A673 (cell line): ENCODE measurements around the gene MS4A8. TPM values are rescaled to one million over a fixed set of nuclear protein-coding genes. Genes with fewer than 3 reads are reported as not detected.

ENCODE experiments used
- Bru-seq: library from RNA; stranded (reverse); fragments of 400-500 nt; gene quantifications from one replicate; lab custom pipeline; 2021; lab: Mats Ljungman, UMichigan
- BruChase-seq, 2 experiments: library from RNA; stranded (reverse); fragments of 400-500 nt; gene quantifications; one replicate each; lab custom pipeline; 2021; lab: Mats Ljungman, UMichigan
- BruUV-seq: library from RNA; stranded (reverse); fragments of 400-500 nt; replicated peaks from 2 replicates; lab custom pipeline; 2021; lab: Mats Ljungman, UMichigan
- CTCF ChIA-PET: fragments of 300-600 bp; sonication (Branson Sonifier 250); formaldehyde crosslinking; loops from one replicate; lab custom pipeline; 2022; ENCODE audit warnings: antibody characterized with exemption; lab: Charles Lee
- POLR2A ChIA-PET: fragments of 300-600 bp; sonication (Branson Sonifier 250); formaldehyde crosslinking; loops from one replicate; lab custom pipeline; 2022; ENCODE audit warnings: antibody characterized with exemption; ENCODE audit not compliant: low non-redundant PET; lab: Charles Lee
- DNase-seq: peaks from one replicate; pipeline ENCODE4 v3.0.0-alpha.2; 2015; ENCODE audit warnings: low spot score
- H3K27ac ChIP-seq: fragments of 200-600 bp; sonication (generic); 2 replicates; pipeline ENCODE4 v1.5.1; 2016; ENCODE audit warnings: mixed run types, low read depth, mild to moderate bottlenecking, mixed read lengths, antibody characterized with exemption, low read length; ENCODE audit not compliant: poor library complexity, severe bottlenecking
- H3K27me3 ChIP-seq: fragments of 200-600 bp; sonication (generic); replicated peaks from 2 replicates; pipeline ENCODE4 v1.6.1; 2017; ENCODE audit warnings: mixed run types, low read depth, mild to moderate bottlenecking, mixed read lengths, antibody characterized with exemption, low read length; ENCODE audit not compliant: insufficient read depth, poor library complexity
- H3K36me3 ChIP-seq: fragments of 200-600 bp; sonication (generic); 2 replicates; pipeline ENCODE4 v1.6.1; 2016; ENCODE audit warnings: mixed run types, mild to moderate bottlenecking, mixed read lengths, antibody characterized with exemption, low read length; ENCODE audit not compliant: insufficient read depth, poor library complexity, severe bottlenecking
- H3K4me1 ChIP-seq: fragments of 200-600 bp; sonication (generic); 2 replicates; pipeline ENCODE4 v1.6.1; 2017; ENCODE audit warnings: mixed run types, mild to moderate bottlenecking, mixed read lengths, antibody characterized with exemption, low read length; ENCODE audit not compliant: insufficient read depth, poor library complexity, severe bottlenecking
- H3K4me3 ChIP-seq: fragments of 200-600 bp; sonication (generic); 2 replicates; pipeline ENCODE4 v1.5.1; 2016; ENCODE audit warnings: low read depth, mixed run types, mild to moderate bottlenecking, mixed read lengths, low read length; ENCODE audit not compliant: poor library complexity, severe bottlenecking
- H3K9me3 ChIP-seq: fragments of 200-600 bp; sonication (generic); 2 replicates; pipeline ENCODE4 v1.6.1; 2016; ENCODE audit warnings: mixed run types, low read depth, mild to moderate bottlenecking, mixed read lengths, antibody characterized with exemption, low read length; ENCODE audit not compliant: poor library complexity, severe bottlenecking
- EZH2 ChIP-seq: fragments of 200-600 bp; sonication (generic); IDR thresholded peaks from 2 replicates; pipeline ENCODE4 v1.6.1; 2017; ENCODE audit warnings: borderline replicate concordance, low read depth, mild to moderate bottlenecking, mixed read lengths, antibody characterized with exemption, low read length; ENCODE audit not compliant: poor library complexity, severe bottlenecking
- intact Hi-C: fragments of 100-400 bp; cut with micrococcal nuclease; formaldehyde crosslinking; loops from one replicate; pipeline ENCODE4 v1.10.0; 2022; ENCODE audit not compliant: unreplicated experiment
- long read RNA-seq: library from polyadenylated mRNA; stranded (forward); transcript quantifications from one replicate; pipeline ENCODE4 v2.0.0, GENCODE V29; 2022
- total RNA-seq: library from RNA; stranded (reverse); gene quantifications from 2 replicates; pipeline ENCODE4 v1.2.3, GENCODE V29; 2021
- TF ChIP-seq, protein P1 (sequence below): fragments of 300-800, 200-600 bp; sonication (generic); conservative IDR thresholded peaks from 2 replicates; pipeline ENCODE4 v1.5.1; 2017; ENCODE audit warnings: low read depth, mild to moderate bottlenecking, antibody characterized with exemption, low read length, moderate library complexity, mixed read lengths

Gene MS4A8, protein sequence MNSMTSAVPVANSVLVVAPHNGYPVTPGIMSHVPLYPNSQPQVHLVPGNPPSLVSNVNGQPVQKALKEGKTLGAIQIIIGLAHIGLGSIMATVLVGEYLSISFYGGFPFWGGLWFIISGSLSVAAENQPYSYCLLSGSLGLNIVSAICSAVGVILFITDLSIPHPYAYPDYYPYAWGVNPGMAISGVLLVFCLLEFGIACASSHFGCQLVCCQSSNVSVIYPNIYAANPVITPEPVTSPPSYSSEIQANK
- total RNA-seq (1.4 and 1.5 TPM in 2 replicates), Bru-seq, nascent RNA (percentile 39 among the genes with signal in this experiment), BruChase-seq, experiment 1, labeled RNA remaining after a 2-hour chase (percentile 32 among the genes with signal in this experiment), BruChase-seq, experiment 2, labeled RNA remaining after a 6-hour chase (percentile 39 among the genes with signal in this experiment)
- long read RNA-seq, partial matches to known transcripts, result 0 of 1 reads
- long read RNA-seq, other reads (novel, unspliced or antisense), result 0 of 1 reads

DNA sequence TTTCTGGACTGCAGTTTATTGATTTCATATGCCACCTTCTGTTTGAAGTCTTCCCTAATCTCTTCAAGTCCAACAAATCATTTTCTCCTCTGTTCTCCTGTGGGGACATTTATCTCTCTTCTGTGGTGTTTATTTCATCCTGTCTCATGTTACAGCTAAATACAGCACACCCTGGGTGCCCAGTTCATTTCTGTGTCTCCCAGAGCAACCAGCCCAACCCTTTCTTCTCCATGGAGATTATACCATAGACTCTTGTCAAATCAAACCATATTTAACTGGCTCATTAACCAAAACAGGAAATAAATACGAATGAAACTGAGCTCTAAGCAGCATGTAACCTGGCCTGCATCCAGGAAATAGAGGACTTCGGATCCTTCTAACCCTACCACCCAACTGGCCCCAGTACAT lies at the start of gene MS4A8:
MS4A8 (plus strand) TSS at position 329 of the 408 bp plus-strand sequence. CDS start 1,249 bp downstream, outside the sequence.
- DNase-seq, result peak; percentile 92
- POLR2A ChIA-PET, result no interaction called here
- Histone ChIP-seq H3K36me3 (no peaks in the 10 kb centered on the region), H3K4me3 (peak within 1 kb of the TSS; percentile 24), H3K27ac (peak within 1 kb of the TSS; percentile 46), H3K9me3 (no peaks in the 10 kb centered on the region), H3K4me1 (peaks cover 18% of the 10 kb centered on the region), H3K27me3 (no peaks in the 10 kb centered on the region)
- intact Hi-C loops, result no loop called here
- BruUV-seq, result no TSS peak
- TF ChIP-seq, protein P1, sequence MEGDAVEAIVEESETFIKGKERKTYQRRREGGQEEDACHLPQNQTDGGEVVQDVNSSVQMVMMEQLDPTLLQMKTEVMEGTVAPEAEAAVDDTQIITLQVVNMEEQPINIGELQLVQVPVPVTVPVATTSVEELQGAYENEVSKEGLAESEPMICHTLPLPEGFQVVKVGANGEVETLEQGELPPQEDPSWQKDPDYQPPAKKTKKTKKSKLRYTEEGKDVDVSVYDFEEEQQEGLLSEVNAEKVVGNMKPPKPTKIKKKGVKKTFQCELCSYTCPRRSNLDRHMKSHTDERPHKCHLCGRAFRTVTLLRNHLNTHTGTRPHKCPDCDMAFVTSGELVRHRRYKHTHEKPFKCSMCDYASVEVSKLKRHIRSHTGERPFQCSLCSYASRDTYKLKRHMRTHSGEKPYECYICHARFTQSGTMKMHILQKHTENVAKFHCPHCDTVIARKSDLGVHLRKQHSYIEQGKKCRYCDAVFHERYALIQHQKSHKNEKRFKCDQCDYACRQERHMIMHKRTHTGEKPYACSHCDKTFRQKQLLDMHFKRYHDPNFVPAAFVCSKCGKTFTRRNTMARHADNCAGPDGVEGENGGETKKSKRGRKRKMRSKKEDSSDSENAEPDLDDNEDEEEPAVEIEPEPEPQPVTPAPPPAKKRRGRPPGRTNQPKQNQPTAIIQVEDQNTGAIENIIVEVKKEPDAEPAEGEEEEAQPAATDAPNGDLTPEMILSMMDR, result no peak
- TF ChIP-seq EZH2, result no peak
- CTCF ChIA-PET, result no interaction called here

DNA sequence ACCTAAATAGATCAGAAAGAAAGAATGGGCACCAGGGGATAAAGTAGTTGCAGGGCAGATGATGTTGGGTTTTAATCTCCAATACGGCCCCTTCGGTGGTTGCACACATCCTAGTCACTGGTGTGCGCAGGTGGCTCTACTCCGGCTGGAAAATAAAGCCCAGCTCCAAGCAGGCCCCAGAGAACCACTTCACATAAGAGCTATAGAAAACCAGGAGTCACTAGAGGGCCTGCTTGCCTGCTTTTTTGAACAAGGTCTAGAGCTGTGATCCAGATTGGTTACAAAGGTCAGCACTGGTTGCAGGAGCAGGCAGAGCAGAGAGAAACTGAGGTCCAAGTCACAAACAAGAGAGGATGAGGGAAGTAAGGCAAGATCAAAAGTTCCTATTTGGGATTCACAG lies 41.5 kb upstream of the MS4A8 start:
- Histone ChIP-seq H3K4me1 (no peaks in the 10 kb centered on the region), H3K27ac (no peak overlapping the region), H3K9me3 (no peaks in the 10 kb centered on the region), H3K4me3 (no peak overlapping the region), H3K27me3 (no peaks in the 10 kb centered on the region), H3K36me3 (no peaks in the 10 kb centered on the region)
- DNase-seq, result peak; percentile 5
- TF ChIP-seq, protein P1, result 0 out of 2 replicates have a peak, but pooled peaks have one; percentile 21
- TF ChIP-seq EZH2, result no peak
- POLR2A ChIA-PET, result no interaction called here
- no TSS peak for BruUV-seq
- CTCF ChIA-PET, result interaction anchor here (0.8 to 1.6 kb wide), 2 partner anchors 99 to 105 kb away, joined by 4 to 7 read pairs; partner anchors contain the start of gene MS4A15
- intact Hi-C loops, result no loop called here

DNA sequence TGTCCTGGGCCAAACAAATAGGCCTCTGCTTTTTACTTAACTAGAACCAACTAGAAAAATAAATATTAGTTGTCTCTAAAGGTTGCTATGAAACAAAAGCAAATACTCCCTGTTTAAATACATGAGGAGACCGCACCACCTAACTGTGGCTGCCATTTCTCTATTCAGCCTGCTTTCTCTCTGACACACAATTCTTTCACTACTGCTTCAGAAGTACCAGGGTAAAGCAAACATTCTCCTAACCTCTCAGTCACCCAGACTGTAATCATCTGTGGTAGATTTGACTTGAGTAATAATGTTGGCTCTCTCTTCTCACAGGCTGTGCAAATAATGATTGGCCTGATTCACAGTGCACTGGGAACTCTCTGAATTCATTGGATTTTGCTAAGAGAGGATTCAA lies 41.0 kb upstream of the MS4A8 start:
- TF ChIP-seq EZH2, result no peak
- TF ChIP-seq, protein P1, result no peak
- no peaks in the 10 kb centered on the region for H3K27me3 ChIP-seq
- no TSS peak for BruUV-seq
- DNase-seq, result no peak
- no peaks in the 10 kb centered on the region for H3K4me1 ChIP-seq
- ChIA-PET POLR2A (no interaction called here), CTCF (interaction anchor here (1.6 kb wide), 1 partner anchor 104 kb away, joined by 4 read pairs; no protein-coding TSS in a partner anchor)
- intact Hi-C loops, result no loop called here
- H3K27ac ChIP-seq, result no peak overlapping the region
- no peak overlapping the region for H3K4me3 ChIP-seq
- H3K36me3 ChIP-seq, result no peaks in the 10 kb centered on the region
- no peaks in the 10 kb centered on the region for H3K9me3 ChIP-seq
